CD4-positive, alpha-beta T cell (primary cell): ENCODE data around the gene SNAI3. TPM values are rescaled to one million over a fixed set of nuclear protein-coding genes. Genes with fewer than 3 reads are reported as not detected.

Source experiments
- ATAC-seq: fragments of 200-7000 bp; cut with Tn5 transposase; one replicate; pipeline ENCODE4 v1.10.0; 2022; ENCODE audit warnings: mild to moderate bottlenecking; ENCODE audit not compliant: poor library complexity
- CTCF ChIA-PET: fragments of 350-600 bp; sonication (Branson Sonifier 250); formaldehyde crosslinking; loops from one replicate; lab custom pipeline; 2021; ENCODE audit warnings: antibody characterized with exemption, inconsistent platforms; lab: Charles Lee
- POLR2A ChIA-PET: fragments of 350-600 bp; sonication (Branson Sonifier 250); formaldehyde crosslinking; loops from one replicate; lab custom pipeline; 2021; ENCODE audit warnings: antibody characterized with exemption, inconsistent platforms; lab: Charles Lee
- DNase-seq, 14 experiments: peaks; one replicate each; pipeline ENCODE4 v3.0.0-alpha.2; 2013 to 2020; ENCODE audit warnings: mixed read lengths in 2 of 14
- H3K27ac ChIP-seq, 2 donors: one replicate each; pipeline versions ENCODE4 v1.5.1 to v1.7.0; 2013; ENCODE audit warnings: low read length in 2 of 2, low read depth in 1 of 2, mild to moderate bottlenecking in 1 of 2
- H3K27me3 ChIP-seq, 2 experiments: 1 replicate in 1 of 2; 2 replicates in 1 of 2; pipeline versions ENCODE4 v1.6.1 to v1.7.0; 2013; ENCODE audit warnings: low read length in 2 of 2, control low read depth in 1 of 2, mild to moderate bottlenecking in 1 of 2, moderate library complexity in 1 of 2; ENCODE audit not compliant: insufficient read depth in 2 of 2, control insufficient read depth in 1 of 2
- H3K36me3 ChIP-seq: one replicate; pipeline ENCODE4 v1.6.1; 2013; ENCODE audit warnings: low read length, control low read depth; ENCODE audit not compliant: insufficient read depth
- H3K4me1 ChIP-seq: one replicate; pipeline ENCODE4 v1.6.1; 2013; ENCODE audit warnings: low read length, control low read depth; ENCODE audit not compliant: insufficient read depth
- H3K4me3 ChIP-seq: one replicate; pipeline ENCODE4 v1.5.1; 2013; ENCODE audit warnings: mild to moderate bottlenecking, low read length, moderate library complexity
- H3K9me3 ChIP-seq, 2 experiments: 1 replicate in 1 of 2; 2 replicates in 1 of 2; pipeline versions ENCODE4 v1.6.1 to v1.7.0; 2013; ENCODE audit warnings: low read length in 2 of 2, mild to moderate bottlenecking in 2 of 2, control low read depth in 1 of 2, moderate library complexity in 1 of 2; ENCODE audit not compliant: control insufficient read depth in 1 of 2, insufficient read depth in 1 of 2
- H3K27ac Mint-ChIP-seq: one replicate; pipeline ENCODE4 v1.8.0; 2020; ENCODE audit warnings: mixed read lengths
- H3K27me3 Mint-ChIP-seq: one replicate; pipeline ENCODE4 v1.8.0; 2021; ENCODE audit warnings: mixed read lengths
- H3K36me3 Mint-ChIP-seq: one replicate; pipeline ENCODE4 v1.8.0; 2021; ENCODE audit warnings: low read depth, mixed read lengths
- H3K4me1 Mint-ChIP-seq: one replicate; pipeline ENCODE4 v1.8.0; 2021; ENCODE audit warnings: low read depth, mixed read lengths
- H3K4me3 Mint-ChIP-seq: one replicate; pipeline ENCODE4 v1.8.0; 2020; ENCODE audit warnings: mild to moderate bottlenecking, mixed read lengths
- H3K9me3 Mint-ChIP-seq: one replicate; pipeline ENCODE4 v1.8.0; 2020; ENCODE audit warnings: mixed read lengths
- CTCF ChIP-seq: fragments of 200-600 bp; IDR thresholded peaks from one replicate; pipeline ENCODE4 v1.8.0; 2022; ENCODE audit warnings: antibody characterized with exemption, mild to moderate bottlenecking
- intact Hi-C, 2 experiments: fragments of 100-400 bp; cut with DNase I in 1 of 2; cut with micrococcal nuclease in 1 of 2; formaldehyde crosslinking; loops; one replicate each; pipeline versions ENCODE4 v1.15.1 to v1.9.0; 2023 to 2025; cut with DNase I, micrococcal nuclease
- total RNA-seq, 174 experiments: library from RNA in 2 of 174; stranded (reverse) in 2 of 174; gene quantifications; one replicate each; pipeline ENCODE4 v1.2.3 and lab custom pipeline; 2021 to 2026

Gene SNAI3
- total RNA-seq, 2 experiments from 2014 or later = 3.0 to 3.5 TPM

DNA sequence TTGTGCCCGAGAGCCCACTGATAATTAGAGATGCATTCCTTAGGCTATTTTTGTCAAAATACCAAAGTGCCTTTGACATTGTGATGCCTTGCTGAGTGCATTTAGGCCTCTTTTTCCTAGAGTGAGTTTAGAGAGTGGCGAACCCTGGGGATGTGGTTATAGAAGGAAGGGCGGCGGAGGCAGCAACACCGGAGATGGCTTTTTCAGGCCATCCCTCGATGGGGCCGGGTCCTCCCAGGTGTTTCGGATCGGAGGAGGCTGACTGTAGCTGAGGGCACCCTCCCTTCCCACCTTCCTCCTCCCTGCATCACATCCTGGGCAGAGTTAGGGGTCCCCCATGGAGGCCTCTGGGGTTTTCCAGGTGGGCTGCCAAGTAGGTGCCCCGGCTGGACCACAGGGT is 6.6 kb upstream of the SNAI3 start:
- Histone ChIP-seq H3K9me3 (no peaks in the 10 kb centered on the region), H3K36me3 (peaks cover 31% of the 10 kb centered on the region), H3K4me3 (peak overlapping the region; percentile 21), H3K27me3 (no peaks in the 10 kb centered on the region), H3K4me1 (peaks cover 91% of the 10 kb centered on the region), H3K27ac (peak overlapping the region; percentile 37 to 64)
- H3K4me1 Mint-ChIP-seq = peaks cover 55% of the 10 kb centered on the region
- TF ChIP-seq CTCF = no peak
- peak; percentile 61 for ATAC-seq
- peak overlapping the region; percentile 87 for H3K27ac Mint-ChIP-seq
- peak overlapping the region; percentile 50 for H3K4me3 Mint-ChIP-seq
- H3K36me3 Mint-ChIP-seq = peaks cover 15% of the 10 kb centered on the region
- H3K27me3 Mint-ChIP-seq = no peaks in the 10 kb centered on the region
- ChIA-PET CTCF (no interaction called here), POLR2A (interaction anchor here (1.2 to 3.7 kb wide), 4 partner anchors 10 to 89 kb away, joined by 3 to 37 read pairs (median 5); partner anchors contain the start of genes CTU2 and RNF166)
- intact Hi-C loops = no loop called here
- H3K9me3 Mint-ChIP-seq = no peaks in the 10 kb centered on the region
- peak in 5 of 14 experiments; percentile 32 to 65 (median 40) for DNase-seq

- ChIA-PET POLR2A (interaction anchor here (1.2 to 3.7 kb wide), 4 partner anchors 10 to 89 kb away, joined by 3 to 37 read pairs (median 5); partner anchors contain the start of genes CTU2 and RNF166), CTCF (no interaction called here)
- H3K4me3 ChIP-seq = peak overlapping the region; percentile 21
- H3K27ac ChIP-seq = peak overlapping the region; percentile 62 to 64
- Mint-ChIP-seq H3K4me1 (peaks cover 51% of the 10 kb centered on the region), H3K36me3 (peaks cover 9% of the 10 kb centered on the region), H3K9me3 (no peaks in the 10 kb centered on the region), H3K27me3 (no peaks in the 10 kb centered on the region), H3K27ac (peak overlapping the region; percentile 87), H3K4me3 (peak overlapping the region; percentile 74)
- DNase-seq = peak in 4 of 14 experiments; percentile 42 to 64 (median 58)
- peak; percentile 55 for ATAC-seq
- intact Hi-C loops = no loop called here
- no peaks in the 10 kb centered on the region for H3K27me3 ChIP-seq
- H3K4me1 ChIP-seq = peaks cover 88% of the 10 kb centered on the region
- no peak for TF ChIP-seq CTCF
- peaks cover 23% of the 10 kb centered on the region for H3K36me3 ChIP-seq
- no peaks in the 10 kb centered on the region for H3K9me3 ChIP-seq
Observed at GRCh38 chr16:88691924-88692560, 5.7 kb upstream of the SNAI3 start.

GRCh38 chr16:88691129-88691813 is 5.0 kb upstream of the SNAI3 start:
- Histone ChIP-seq H3K9me3 (no peaks in the 10 kb centered on the region), H3K36me3 (peaks cover 15% of the 10 kb centered on the region), H3K27ac (peak overlapping the region; percentile 29 to 62), H3K4me1 (peaks cover 88% of the 10 kb centered on the region), H3K4me3 (no peak overlapping the region), H3K27me3 (no peaks in the 10 kb centered on the region)
- peak overlapping the region; percentile 71 for H3K4me3 Mint-ChIP-seq
- ChIA-PET POLR2A (interaction anchor here (1.3 to 3.7 kb wide), 3 partner anchors 9 to 15 kb away, joined by 3 to 37 read pairs (median 6); partner anchors contain the start of genes CTU2 and RNF166), CTCF (no interaction called here)
- intact Hi-C loops = no loop called here
- peak in 1 of 14 experiments; percentile 30 for DNase-seq
- H3K4me1 Mint-ChIP-seq = peaks cover 51% of the 10 kb centered on the region
- peak overlapping the region; percentile 87 for H3K27ac Mint-ChIP-seq
- peaks cover 3% of the 10 kb centered on the region for H3K36me3 Mint-ChIP-seq
- TF ChIP-seq CTCF = no peak
- no peaks in the 10 kb centered on the region for H3K9me3 Mint-ChIP-seq
- no peaks in the 10 kb centered on the region for H3K27me3 Mint-ChIP-seq
- no peak for ATAC-seq
